SW480 (cell line): ENCODE data around the gene WDR72.
"Not testable (repeated sequence)": the region's sequence is repeated elsewhere in the genome, so short reads cannot be mapped to it uniquely, and the experiment has no call there.

Experiments used
- DNase-seq: peaks from one replicate; pipeline ENCODE4 v3.0.0-alpha.2; 2016; ENCODE audit warnings: low spot score

Gene WDR72

GRCh38 chr15:53759411-53759931, at the start of gene WDR72:
WDR72 (minus strand) TSS chr15:53759663; CDS start chr15:53733149, 26,514 bp downstream.
- peak; percentile 0 for DNase-seq

GRCh38 chr15:53808058-53808706, 48.7 kb upstream of the WDR72 start:
- peak; percentile 17 for DNase-seq

DNA sequence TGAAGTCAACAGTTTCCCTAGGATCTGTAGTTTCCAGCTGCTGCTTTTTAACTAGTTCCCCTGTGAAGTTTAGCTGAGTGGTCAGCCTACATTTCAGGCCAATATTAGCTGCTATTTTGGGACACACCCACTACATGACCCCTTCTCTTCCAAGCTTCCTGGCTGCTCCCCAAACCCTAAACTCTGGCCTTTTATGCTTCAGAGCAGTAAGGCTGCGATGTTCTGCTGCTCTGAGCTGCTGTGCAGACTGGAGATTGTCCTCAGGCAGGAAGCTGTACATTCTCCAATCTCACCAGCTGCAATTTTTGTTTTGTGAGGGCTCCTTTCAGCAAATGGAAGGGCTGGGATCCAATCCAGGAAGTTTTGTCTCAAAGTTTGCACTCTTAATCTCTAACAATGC, 48.0 kb upstream of the WDR72 start:
- no peak for DNase-seq

DNA sequence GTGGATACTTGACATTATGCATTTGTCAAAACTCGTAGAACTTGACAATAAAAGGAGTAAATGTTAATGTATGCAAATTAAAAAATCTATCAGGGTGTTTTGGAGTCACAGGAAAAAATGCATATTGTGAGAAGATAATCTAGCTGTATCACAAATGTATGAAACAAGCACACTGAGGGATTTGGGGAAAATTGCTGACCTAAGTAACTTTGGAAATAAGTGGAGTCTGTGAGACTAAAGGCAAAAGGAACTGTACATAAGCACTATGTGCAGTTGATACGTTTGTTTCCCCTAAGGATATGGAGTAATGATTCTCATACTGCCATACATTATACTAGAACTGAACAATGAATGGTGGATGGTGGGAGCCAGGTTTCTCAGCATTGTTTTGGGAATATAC, 43.2 kb upstream of the WDR72 start:
- no peak for DNase-seq

GRCh38 chr15:53791581-53791980, 32.1 kb upstream of the WDR72 start:
- DNase-seq = no peak

DNA sequence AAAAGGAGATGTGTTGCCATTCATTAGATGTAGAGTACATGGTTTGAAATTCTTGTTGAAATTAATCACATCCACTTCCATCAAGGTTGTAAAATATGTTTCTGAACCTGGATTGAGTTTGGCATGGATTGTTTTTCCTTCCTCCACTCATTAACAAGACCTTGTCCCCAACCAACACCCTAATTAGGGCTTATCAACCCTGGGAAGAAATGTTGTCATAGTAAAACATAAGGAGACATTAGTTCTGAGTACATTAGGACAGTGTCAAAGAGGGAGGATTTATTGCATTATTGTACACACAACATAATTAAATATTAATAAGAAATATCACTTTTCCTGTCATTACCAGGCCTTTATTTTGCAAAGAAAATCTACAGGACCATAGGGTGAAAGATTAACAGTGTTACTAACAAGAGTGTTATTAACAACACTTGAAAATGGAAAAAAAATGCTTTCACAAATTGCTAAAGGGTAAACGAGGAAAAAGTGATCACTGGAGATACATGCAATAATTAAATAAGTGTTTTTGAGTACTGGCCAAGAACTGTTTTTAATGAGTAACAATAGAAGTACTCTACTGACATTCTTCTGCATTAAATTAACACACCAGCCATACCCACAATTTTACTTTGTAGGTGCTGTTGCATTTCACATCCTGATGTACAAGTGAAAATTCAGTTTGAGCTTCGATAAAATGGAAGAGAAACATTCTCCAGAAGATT, 30.4 kb upstream of the WDR72 start:
- no peak for DNase-seq

- DNase-seq = no peak
These were observed 26.9 kb upstream of the WDR72 start for GRCh38 chr15:53786401-53786800.

GRCh38 chr15:53785241-53785640, 25.8 kb upstream of the WDR72 start:
- not testable (repeated sequence) for DNase-seq

- DNase-seq = no peak
These were observed 3.5 kb upstream of the WDR72 start for GRCh38 chr15:53762916-53763315.

DNA sequence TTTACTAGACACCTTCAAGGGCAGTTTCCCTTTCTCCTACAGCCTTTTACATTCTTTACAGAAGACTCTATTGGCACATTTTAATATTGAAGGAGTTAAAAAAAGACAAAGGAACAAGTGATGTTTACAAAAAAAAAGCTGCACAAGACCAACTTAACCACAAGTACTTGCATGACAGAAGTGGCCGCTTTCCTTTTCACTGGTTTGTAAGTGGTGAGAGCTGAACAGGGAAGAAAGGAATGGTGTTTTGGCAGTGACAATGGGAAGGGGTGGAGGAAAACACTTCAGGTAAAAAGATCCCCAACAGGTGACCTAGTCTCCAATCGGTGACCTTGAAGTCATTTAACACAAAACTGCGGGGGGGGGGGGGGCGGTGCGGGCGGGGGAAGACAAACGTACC, 1.1 kb downstream of the WDR72 start:
- DNase-seq = no peak

GRCh38 chr15:53757906-53758305, 1.6 kb downstream of the WDR72 start:
- no peak for DNase-seq

- DNase-seq = no peak
These were observed 5.7 kb downstream of the WDR72 start for GRCh38 chr15:53753813-53754212.

DNA sequence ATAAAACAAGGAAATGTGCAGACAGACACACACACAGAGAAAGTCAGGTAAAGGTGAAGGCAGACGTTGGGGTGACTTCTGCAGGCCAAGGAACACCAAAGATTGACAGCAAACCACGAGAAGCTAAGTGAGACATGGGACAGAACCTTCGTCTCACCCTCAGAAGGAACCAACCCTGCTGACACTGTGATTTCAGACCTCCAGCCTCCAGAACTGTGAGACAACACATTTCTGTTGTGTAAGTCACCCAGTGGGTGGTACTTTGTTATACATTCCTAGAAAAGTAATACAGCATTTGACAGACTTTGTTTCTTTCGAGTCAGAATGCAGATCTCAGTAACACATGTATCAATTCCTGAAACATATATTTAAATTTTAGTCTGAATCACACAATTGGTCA, 7.1 kb downstream of the WDR72 start:
- no peak for DNase-seq

DNA sequence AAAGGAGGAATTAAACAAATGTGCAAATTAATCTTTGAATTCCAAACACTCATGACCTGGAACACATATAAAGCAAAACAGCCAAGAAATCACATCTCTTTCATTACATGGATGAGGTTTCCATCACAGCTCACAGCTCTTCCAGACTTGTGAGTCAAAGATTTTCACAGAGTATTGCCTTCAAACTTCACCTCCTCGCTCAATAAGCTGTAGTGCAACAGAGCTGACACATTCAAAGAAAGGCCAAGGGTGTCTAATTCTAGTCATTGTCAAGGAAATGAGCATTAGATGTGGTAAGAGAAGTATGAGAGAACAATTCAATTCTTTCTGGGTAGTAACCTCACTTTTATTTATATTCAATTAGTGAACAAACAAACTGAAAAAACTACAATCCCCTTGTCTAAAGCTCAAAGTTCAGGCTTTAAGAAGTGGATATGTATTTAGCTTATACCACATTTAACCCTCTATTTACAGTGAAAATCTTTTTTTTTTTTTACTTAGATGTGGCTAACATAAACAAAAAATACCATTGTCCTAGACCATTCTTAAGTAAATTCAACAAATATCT, 11.9 kb downstream of the WDR72 start:
- DNase-seq = peak; percentile 2

GRCh38 chr15:53746101-53746500, 13.4 kb downstream of the WDR72 start:
- peak; percentile 63 for DNase-seq

- no peak for DNase-seq
These were observed 19.8 kb downstream of the WDR72 start for GRCh38 chr15:53739651-53740050.

- DNase-seq = no peak
These were observed 20.3 kb downstream of the WDR72 start for GRCh38 chr15:53739187-53739586.

DNA sequence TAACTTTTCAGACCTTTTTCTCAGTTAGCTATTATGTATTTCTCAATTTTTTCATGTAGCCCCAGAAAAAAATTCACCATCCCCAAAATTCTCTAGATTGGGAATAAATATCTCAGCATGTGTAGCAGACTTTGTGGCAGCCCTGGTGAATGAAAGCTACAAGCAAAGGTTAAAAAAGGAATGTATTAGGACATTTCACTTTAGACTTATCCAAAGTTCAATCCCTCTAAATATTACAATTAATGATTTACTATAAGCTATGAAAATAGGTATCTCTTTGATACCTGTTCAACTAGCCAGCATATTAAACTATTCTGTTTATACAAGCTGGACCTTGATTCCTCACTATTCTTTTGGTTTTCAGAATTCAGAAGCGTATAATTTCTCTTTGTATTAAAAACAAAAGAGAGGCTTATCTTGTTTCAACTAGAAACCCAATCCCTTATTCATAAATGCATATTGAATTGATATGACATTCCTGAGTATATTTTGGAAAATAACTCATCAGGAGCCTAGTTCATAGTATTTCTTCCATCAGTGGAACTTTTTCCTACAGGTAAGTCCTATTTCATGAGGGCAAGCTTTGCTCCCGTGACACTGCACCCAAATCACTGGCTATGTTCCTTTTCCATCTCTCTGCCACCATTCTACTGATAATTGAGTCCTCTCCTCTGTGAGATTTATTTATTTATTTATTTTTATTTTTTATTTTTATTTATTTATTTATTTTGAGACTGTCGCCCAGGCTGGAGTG, 38.0 kb downstream of the WDR72 start:
- no peak for DNase-seq

GRCh38 chr15:53716909-53717876, 42.3 kb downstream of the WDR72 start:
- DNase-seq = peak; percentile 9

- DNase-seq = no peak
These were observed 46.2 kb downstream of the WDR72 start for GRCh38 chr15:53713218-53713617.

- no peak for DNase-seq
These were observed 48.6 kb downstream of the WDR72 start for GRCh38 chr15:53710906-53711305.
